Middle frontal gyrus (tissue), 1 donor: ENCODE results near the gene DCST2.

Source experiments
- DNase-seq: peaks from one replicate; pipeline ENCODE4 v3.0.0-alpha.2; 2015; ENCODE audit warnings: low spot score; ENCODE audit errors: extremely low spot score

The DCST2 gene

DNA sequence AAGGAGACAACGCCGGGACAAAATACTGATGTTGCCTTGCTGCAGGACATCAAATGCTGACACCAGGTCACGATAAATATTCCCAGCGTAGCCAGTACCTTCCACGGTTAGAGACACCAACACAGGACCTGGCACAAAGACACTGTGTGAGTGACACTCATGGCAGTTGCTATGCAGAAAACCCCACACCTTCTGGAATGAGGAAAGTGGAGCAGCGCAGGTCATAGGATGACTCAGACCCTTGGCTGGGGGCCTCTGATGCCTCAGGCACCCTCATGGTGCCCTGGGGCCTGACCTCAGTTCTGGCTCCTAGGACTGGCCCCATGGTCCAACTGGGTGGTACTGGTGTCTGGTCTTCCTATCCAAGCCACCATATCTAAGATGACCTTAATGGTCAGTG, 7.0 kb downstream of the DCST2 start:
- no peak for DNase-seq

DNA sequence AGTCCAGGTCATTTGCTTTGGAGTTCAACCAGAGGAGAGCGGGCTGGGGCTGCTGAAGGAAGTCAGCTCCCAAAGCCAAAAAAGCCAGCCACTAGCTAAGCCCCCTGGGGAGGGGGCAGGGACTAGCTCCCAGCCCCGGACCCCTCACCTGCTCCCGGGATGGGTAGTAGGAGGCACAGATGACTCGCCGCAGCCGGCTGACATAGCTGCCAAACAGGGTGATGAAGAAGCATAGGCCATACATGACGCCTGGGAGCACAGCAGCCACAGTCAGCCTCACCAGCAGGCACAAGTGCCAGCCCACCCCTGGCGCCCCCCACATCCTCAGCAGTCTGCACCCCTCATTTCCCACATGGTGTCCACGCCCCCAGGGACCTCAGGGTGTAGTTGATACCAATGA, 7.4 kb downstream of the DCST2 start:
- no peak for DNase-seq

DNA sequence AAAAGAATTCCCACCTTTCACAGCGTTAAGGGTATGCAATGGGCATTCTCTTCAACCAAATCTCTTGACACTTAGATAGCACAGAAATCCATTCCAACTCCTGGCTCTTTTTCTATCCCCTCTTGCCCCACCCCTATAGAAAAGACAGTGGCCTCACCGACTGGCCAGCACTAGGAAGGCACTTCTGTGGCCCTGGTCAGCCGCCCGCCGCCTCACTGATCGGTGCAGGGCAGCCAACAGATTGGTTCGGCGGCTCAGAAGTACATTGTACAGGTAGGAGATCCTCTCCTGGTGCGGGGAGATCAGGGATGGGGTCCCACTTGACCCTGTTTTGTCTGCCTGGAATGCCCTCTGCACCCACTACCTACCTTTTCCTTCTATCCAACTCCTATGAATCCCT, 9.3 kb downstream of the DCST2 start:
- DNase-seq, result no peak

DNA sequence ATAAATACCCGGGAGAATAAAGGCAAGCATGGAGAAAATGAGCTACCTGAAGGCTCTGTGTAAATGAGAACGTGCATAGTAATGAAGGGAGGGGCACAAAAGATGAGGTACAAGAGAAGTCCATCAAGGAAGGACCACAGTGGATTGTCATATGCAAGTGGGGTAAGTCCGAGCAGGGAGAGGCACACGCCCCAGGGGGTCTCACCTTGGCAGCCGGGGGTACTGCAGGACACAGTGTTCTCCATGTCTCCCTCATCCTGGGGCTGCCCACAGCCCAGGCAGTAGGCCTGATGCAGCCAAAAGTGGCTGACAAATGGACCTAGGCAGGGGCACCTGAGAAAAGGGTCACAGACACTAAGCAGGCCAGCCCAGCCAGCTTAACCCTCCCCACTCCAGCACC, 10.0 kb downstream of the DCST2 start:
- DNase-seq, result no peak

DNA sequence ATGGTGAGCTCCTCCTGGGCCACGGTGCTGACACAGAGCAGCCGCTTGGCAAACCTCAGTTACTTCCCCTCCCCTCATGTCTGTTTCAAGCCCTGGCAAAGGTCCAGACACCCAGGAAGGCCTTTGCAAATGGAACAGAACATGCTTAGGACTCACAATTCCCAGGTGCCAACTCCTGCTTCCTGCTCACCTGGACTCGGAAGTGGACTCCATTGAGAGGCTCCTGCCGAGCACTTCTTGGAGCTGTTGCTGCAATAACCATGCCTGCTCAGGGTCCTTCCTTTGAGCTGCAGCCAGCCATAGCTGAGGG, 10.7 kb downstream of the DCST2 start:
- no peak for DNase-seq

DNA sequence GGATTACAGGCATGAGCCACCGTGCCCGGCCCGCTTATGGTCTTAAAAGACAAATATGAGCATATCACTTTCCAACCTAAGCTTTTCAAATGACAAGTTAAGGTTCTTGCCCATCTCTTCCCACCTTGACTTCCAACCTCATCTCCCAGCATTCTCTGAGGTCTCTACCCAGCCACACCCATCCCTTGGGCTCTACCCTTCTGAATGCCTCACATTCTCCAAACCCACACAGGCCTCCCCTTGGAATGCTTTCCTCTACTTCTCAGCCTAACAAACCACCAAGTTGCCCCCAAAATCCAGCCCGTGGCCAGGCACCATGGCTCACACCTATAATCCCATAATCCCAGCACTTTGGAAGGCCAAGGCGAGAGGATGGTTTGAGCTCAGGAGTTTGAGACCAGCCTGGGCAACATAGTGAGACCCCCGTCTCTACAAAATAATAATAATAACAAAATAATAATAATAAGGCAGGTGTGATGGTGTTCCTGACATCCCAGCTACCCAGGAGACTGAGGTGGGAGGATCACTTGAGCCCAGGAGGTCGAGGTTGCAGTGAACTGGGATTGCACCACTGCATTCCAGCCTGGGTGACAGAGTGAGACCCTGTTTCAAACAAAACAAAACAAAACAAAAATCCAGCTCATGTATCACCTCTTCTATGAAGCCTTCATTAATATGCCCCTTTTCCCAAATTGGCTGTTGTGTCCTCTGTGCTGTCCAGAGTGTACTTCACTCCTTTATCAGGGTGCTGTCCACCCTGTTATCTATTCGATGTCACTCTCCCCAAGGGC, 11.2 kb downstream of the DCST2 start:
- no peak for DNase-seq

DNA sequence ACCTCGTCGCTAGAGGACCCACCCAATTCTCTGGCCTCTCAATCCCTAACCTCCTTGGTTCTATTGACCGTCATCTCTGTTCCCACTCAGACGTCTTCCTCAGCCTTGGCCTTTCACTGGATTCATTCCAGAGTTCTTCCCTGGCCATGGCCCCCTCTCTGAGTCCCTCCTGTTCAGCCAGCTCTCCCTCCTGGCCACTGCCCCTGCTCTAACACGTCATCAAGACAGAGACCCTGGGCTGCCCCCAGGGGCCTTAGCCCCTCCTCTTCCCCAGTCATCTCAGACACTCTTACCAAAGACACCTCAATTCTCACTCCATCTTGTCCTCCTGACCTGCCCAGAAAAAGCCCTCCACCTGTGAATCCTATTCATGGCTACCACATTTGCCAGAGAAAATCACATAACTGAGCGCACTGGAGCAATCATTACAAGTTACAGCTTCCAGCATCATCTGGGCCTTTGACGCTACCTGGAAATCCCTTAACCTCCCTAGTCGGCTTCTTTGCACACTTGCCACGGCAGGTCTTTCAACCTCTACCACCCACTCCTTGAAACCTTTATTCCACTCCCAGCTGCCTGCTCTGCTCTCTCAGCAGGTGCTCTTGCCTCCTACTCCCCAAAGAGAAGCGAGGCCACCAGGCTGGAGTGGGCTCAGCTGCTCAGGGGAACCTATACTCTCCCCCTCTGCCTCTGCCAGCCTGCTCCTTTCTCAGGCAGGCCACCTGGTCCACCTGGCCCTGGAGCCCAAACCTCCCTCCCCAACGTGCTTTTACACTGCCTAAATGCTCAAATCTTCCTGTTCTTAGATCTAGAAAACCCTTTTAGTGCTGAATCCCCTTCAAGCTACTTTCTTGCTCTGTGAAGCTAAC, 14.0 kb downstream of the DCST2 start:
- DNase-seq, result no peak

DNA sequence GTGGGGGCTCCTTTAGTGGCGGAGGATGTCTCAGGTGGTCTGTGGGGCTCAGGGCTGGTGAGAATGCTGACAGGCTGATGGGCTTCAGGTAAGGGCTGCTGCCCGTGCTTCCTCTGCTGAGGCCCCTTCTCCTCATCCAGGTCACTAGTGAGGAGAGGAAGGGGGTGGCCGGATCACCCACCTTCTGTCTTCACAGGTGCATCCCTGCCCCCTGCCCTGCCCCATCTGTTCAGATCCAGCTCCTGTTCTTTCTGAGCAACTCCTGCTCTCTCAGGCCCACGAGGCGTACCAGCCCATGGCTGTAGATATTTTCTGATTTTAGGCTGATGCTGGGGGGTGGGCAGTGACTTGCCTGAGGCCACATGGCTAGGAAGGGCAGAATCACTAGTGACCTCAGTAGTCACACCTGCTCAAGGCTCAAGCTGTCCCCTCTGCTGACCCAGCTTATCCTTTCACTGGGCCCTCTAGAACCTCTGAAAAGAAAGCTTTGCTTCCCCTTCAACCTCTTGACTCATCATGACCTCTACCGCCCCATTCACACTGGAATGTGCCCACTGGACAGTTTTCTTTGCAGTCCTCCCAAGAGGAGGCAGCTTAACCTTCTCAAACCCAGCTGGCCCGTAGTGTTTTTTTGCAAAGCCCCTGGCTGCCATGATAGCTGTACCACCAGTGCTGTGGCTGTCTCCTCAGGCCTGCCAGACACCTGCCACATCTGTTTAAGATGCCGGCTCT, 14.8 kb downstream of the DCST2 start:
- DNase-seq, result no peak

DNA sequence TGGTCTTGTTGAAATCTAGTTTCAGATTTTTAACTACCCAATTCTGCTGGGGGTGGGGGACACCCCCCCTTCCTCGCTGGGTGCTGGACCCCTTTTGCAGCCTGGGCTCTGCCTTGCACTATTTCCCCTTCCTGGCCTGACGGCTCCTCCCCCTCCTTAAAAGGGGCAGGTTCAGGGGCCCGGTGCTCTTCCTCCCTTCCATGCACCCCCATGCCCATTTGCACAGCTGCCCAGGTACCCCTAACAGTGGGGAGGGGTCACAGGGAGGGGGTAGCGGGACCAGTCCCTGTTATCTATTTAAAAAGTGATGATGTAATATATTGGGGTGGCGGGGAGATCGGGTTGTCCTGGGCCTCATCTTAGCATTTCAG, 15.7 kb downstream of the DCST2 start:
- no peak for DNase-seq

DNA sequence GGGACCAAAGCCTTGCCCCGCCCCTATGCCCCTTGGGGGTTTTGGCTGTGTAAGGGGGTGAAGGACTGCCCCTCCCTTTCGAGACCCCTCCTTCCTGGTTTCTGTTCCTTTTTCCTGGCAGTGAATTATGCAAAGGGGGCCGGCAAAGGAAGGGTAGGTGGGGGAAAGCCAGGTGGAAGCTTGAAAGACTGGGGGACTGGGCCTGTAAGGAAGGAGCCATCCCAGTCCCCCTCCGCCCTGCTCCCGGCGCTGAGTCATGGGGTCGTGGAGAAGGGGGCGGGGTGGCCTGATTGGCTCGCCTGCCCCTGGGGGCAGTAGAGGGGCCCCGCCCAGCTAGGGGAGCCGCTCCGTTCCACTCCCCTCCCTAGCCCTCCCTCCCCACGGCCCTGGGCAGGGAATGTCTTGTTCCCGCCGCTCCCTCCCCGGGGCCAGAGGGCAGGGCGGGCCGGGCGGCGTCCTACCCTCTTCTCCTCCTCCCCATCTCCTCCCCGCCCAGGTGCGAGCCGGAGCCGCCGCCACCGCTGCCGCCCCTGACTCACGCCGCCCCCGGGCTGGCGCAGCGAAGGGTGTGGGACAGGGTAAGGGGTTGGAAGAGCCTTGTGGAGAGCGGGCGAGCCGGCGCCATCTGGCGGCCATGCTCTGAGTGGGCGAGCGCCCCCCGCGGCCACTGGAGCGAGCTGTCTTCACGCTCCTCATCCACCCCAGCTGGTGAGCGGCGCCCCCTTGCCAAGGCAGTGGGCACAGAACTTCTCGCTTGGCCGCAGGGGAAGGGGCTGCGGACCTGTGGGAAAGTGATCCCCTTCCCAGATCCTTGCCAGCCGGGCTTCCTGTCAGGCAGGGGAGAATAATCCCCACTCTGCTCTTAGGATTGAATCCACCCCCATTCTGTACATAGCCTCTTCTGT, 16.3 kb downstream of the DCST2 start:
- peak; percentile 69 for DNase-seq

DNA sequence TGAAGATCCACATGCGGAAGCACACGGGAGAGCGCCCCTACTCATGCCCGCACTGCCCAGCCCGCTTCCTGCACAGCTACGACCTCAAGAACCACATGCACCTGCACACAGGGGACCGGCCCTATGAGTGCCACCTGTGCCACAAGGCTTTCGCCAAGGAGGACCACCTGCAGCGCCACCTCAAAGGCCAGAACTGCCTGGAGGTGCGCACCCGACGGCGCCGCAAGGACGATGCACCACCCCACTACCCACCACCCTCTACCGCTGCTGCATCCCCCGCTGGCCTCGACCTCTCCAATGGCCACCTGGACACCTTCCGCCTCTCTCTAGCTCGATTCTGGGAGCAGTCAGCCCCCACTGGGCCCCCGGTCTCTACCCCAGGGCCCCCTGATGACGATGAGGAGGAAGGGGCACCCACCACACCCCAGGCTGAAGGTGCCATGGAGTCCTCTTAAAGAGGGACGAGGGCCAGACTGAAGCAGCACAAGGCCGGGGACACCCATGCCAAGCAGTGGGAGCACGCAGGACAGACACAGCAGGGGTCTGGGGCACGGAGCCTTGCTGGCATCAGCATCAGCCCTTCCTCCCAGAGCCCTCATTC, 17.2 kb downstream of the DCST2 start:
- DNase-seq, result no peak

DNA sequence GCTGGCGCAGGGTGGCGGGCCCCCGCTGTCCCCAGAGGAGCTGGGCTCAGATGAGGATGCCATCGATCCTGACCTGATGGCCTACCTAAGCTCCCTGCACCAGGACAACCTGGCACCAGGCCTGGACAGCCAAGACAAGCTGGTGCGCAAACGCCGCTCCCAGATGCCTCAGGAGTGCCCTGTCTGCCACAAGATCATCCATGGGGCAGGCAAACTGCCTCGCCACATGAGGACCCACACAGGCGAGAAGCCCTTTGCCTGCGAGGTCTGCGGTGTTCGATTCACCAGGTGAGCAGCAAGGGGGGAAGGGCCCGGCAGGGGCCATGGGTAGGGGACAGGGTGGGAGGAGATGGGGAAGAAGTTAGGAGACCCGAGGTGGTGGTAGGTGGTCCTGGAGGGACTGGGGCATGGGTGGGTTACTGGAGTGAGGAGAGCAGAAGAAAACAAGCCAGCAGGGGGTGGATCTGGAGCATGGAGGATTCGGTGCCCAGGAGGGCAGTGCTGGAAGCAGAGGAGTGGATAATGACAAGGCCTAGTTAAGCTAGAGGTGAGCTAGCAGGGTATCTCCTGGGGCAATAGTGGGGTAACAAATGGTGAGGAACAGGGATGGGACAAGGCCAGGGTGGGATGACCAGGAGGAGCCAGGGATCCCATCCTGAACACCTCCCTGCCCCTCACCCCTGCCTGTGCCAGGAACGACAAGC, 17.9 kb downstream of the DCST2 start:
- DNase-seq, result no peak

DNA sequence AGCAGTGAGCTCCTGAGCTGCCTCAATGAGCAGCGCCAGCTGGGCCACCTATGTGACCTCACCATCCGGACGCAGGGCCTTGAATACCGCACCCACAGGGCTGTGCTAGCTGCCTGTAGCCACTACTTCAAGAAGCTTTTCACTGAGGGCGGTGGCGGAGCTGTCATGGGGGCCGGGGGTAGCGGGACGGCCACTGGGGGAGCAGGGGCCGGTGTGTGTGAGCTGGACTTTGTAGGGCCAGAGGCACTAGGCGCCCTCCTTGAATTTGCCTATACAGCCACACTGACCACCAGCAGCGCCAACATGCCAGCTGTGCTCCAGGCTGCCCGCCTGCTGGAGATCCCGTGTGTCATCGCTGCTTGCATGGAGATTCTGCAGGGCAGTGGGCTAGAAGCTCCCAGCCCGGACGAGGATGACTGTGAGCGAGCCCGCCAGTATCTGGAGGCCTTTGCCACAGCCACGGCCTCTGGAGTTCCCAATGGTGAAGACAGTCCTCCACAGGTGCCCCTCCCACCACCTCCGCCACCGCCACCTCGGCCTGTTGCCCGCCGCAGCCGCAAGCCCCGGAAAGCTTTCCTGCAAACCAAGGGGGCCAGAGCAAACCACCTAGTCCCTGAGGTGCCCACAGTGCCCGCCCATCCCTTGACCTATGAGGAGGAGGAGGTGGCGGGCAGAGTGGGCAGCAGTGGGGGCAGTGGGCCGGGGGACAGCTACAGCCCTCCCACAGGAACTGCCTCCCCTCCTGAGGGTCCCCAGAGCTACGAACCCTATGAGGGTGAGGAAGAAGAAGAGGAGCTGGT, 18.7 kb downstream of the DCST2 start:
- DNase-seq, result no peak

DNA sequence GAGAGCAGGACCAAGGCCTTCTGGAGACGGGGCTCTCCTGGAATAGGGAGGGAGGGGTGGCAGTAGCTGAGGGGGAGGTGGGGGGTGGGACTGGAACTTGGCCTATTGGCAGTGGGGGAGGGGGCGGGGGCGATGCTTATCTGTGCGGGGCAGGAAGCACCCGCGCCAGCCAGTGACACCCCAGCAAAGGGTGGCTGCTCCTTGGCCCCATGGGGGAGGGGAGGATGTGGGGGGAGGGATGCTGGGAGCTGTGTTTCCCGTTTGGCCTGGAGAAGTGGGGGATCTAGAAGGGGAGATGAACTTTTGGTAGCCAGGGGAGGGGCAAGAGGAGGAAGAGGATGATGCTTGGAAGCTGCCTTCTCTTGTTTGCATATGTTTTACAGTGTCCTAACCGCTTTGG, 19.9 kb downstream of the DCST2 start:
- DNase-seq, result no peak

DNA sequence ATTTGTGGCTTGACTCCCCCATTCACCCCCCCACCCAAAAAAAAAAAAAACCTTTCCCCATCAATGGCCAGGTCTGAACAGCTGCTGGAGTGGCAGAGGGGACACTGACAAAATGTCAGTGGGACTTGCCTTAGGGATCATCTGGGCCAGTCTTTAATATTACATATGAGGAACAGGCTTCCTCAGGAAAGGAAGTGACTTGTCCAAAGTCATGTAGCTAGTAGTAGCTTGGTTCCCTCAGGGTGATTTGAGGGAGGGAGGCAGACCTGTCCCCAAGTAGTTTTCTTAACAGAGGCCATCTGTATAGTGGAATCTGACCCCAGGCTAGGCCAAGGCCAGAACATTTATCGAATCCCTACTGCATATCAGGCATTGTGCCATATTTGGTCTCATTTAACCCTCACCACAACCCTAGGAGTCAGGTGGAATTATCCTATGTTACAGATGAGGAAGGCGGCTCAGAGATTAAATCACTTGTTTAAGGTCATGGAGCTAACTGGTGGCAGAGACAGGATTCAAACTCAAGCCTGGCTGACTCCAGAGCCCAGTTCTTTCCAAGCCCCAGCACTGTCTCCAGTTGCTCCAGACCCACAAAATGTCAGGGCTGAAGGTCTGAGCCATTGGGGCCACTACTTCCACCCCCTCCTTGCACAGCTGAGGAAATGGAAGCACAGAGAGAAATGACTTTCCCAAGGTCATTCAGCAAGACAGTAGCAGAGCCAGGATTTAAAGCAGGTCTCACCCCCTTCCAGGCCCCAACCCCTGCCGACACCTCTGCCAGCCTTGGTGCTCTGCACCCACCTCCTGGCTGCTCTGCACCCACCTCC, 20.6 kb downstream of the DCST2 start:
- DNase-seq, result no peak

DNA sequence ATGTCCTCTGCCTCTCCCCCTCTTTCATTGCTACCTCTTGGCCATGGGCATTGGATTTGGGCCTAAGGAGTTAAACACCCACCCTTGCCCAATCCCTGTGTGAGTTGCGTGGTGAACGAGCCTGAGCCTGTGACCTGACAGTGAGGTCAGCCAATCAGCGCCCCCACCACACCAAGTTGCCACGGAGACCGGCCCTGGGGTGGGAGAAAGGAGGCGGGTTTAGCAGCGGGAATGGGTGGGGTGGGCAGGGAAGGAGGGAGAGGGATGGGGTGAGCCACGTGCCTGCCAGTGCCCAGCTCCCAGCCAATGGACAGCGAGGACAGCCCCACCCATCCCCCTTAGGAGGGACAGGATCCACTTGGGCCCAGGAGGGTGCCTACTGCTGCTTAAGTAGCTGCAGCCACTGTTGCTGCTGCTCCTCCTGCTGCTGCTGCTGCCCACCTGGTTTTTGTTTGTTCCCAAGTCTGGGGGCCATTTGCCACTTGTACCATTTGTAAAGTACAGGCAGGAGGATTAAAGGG, 21.5 kb downstream of the DCST2 start:
- DNase-seq, result peak; percentile 54

DNA sequence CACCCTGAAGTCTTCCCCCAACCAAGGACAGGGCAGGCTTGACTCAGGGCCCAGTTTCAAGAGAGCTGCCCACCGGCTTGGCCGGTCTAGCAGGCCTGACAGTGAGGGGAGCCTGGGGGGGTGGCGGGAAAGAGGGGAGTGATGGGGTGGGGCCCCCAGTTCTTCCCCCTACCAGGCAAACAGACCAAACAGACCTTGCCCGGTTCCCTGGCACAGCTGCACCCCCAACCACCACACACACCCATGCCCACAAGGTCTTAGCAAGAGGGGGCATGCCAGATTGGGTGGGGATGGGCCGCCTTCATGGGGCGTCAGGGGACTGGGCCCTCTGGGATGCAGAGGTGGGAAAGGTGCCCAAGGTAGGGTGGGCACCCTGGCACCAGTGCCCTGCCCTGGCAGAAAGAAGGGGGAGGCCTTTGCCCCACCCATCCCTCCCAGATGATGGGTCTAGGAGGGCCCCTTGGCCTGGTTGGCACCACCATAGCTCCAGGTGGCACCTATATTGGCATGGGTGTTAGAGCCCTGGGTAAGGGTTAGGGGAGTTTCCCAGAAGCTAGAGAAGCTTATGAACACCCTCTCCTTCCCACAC, 22.1 kb downstream of the DCST2 start:
- DNase-seq, result no peak

DNA sequence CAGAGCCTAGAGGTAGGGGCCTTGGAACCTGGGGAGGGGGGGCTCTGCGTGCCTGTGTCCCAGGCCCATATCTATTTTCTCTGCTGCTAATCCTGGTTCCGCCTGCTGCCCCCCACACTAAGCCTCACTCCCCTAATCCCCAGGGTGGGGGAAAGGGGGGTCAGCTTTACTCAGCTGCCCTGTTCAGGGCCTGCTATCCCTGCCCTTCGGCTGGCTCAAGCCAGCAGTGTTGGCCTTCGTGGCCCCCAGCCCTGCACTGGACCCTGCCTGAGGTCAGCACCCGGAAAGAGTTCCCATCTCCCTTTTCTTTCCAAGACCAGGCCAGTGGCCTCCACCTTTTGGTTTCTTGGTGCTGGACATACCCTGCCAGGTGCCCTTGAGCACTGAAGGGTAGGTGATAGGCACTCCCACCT, 22.6 kb downstream of the DCST2 start:
- DNase-seq, result no peak
